ENCODE measurements around the gene B9D1.
A peak's percentile ranks its signal among the peaks of the same experiment; 100 is the strongest.

The B9D1 gene

GRCh38 chr17:19377602-19378415 is 15.3 kb upstream of the B9D1 start:
- peak; percentile 73 to 94 (median 82) for DNase-seq (ENCODE audit: low read depth in 4 of 4, low spot score in 1 of 4)

- DNase-seq (ENCODE audit: low read depth in 4 of 4, low spot score in 1 of 4) = no peak
Observed at GRCh38 chr17:19376811-19377210, 14.3 kb upstream of the B9D1 start.

DNA sequence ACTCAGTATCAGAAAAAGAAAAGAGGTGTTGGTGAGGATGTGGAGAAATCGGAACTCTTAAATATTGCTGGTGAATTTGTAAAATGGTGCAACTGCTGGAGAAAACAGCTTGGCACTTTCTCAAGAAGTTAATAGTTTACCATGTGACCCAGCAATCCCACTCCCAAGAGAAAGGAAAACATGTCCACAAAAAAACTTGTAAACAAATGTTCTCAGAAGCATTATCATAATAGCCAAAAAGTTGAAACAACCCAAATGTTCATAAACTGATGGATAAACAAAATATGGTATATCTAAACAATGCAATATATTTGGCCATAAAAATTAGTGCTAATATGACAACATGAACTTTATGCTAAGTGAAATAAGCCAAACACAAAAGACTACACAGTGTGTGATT is 13.2 kb upstream of the B9D1 start:
- DNase-seq (ENCODE audit: low read depth in 4 of 4, low spot score in 1 of 4) = no peak

GRCh38 chr17:19374136-19374535 is 11.6 kb upstream of the B9D1 start:
- DNase-seq (ENCODE audit: low read depth in 4 of 4, low spot score in 1 of 4) = no peak

GRCh38 chr17:19372866-19373504 is 10.5 kb upstream of the B9D1 start:
- DNase-seq (ENCODE audit: low read depth in 4 of 4, low spot score in 1 of 4) = no peak

GRCh38 chr17:19372439-19372838 is 9.9 kb upstream of the B9D1 start:
- no peak for DNase-seq (ENCODE audit: low read depth in 4 of 4, low spot score in 1 of 4)

DNA sequence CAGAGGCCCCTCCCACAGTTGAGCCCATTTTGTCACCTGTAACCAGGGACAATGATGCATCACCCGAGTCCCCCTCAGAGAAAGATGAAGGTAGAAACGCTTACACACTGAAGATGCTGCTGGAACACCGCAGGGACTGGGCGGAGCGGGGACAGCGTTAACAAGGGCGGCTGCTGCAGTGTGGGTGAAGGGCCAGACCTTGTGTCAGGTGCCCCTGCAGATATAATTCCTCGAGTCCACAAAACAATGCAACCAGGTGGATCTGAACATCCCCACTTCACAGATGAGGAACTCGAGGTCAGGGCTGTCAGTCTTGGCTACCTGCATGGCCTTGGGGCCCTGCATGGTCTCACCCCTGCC is 9.5 kb upstream of the B9D1 start:
- no peak for DNase-seq (ENCODE audit: low read depth in 4 of 4, low spot score in 1 of 4)

- no peak for DNase-seq (ENCODE audit: low read depth in 4 of 4, low spot score in 1 of 4)
Observed at GRCh38 chr17:19371259-19372010, 8.9 kb upstream of the B9D1 start.

DNA sequence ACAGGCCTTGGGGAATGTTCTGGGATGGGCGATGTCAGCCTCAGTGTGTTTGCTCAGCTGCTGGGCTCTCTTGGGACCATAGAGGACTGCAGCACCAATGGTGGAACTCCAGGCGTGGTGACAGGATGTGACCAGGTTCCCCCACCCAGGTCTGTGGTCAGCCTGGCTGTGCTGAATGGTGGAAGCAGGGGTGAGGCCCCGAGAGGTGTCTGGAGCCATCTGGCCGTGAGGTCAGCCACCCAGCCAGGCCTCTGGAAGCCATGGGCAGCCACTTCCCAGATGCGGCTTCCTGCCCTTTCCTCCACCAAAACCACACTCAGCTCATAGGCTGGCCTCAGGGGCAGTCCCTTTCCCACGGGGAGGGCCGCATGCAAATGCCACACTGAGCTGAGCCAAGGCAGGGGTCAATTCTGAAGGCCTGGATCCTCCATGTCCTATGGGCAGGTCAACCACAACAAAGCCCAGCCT is 8.0 kb upstream of the B9D1 start:
- DNase-seq (ENCODE audit: low read depth in 4 of 4, low spot score in 1 of 4) = no peak

DNA sequence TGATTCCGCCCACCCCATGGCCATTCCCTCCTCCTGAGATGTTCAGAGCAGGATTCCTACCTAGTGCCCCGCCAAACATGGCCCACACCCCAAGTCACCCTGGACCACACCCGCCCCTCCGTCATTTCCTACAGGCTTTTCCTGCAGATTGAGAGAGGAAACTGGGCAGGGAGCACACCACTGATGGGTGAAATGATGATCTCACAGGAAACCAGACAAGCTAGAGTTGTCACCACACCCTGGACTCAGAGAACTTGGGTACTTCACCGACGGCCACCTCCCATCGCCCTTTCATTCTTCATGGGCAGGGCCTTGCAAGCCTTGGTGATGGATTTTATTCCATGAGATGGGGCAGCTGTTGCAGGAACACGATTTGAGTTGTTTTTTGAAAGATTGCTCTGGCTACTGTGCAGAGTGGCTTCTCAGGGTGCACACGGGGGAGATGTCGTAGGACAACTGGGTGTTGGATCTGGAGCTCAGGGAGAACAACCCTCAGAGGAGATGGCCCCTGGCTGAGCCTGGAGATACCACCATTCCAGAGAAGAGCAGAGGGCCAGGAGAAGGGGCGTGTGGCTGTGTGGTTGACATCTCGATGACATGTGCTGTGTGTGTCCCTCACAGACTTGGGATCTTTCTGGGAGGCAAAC is 7.4 kb upstream of the B9D1 start:
- no peak for DNase-seq (ENCODE audit: low read depth in 4 of 4, low spot score in 1 of 4)

- no peak for DNase-seq (ENCODE audit: low read depth in 4 of 4, low spot score in 1 of 4)
Observed at GRCh38 chr17:19369107-19369778, 6.7 kb upstream of the B9D1 start.

- no peak for DNase-seq (ENCODE audit: low read depth in 4 of 4, low spot score in 1 of 4)
Observed at GRCh38 chr17:19368229-19368628, 5.7 kb upstream of the B9D1 start.

DNA sequence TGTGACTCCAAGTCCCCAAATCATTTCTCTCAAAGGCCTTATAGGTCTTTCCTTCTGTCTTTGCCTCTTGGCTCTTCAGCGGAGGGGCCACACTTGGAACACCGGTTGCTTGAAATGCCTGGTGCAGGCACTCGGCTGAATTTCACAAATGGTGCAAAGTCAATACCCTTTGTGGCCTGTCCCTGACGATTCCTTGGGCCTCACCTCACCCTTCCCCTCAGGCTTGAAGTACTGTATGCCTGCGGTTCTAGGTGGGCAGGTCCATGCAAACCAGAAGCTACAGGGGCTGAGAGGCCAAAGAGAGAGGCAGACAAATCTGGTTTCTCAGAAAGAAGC is 4.1 kb upstream of the B9D1 start:
- DNase-seq (ENCODE audit: low read depth in 4 of 4, low spot score in 1 of 4) = no peak

GRCh38 chr17:19365833-19366636 is 3.5 kb upstream of the B9D1 start:
- no peak for DNase-seq (ENCODE audit: low read depth in 4 of 4, low spot score in 1 of 4)

DNA sequence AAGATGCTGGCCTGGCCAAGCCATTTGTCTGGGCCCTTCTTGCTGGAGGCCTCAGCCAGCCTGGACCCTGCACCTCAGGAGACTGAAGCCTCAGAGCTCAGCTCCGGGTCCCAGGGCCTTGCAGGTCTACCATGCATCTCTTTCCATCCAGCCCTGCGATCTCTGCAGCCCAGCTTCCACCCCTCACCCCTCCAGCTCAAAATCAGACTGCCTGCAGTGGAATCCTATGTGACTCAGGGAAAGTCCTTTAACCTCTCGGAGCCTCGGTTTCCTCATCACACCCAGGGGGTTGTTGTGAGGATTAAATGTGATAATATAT is 2.9 kb upstream of the B9D1 start:
- DNase-seq (ENCODE audit: low read depth in 4 of 4, low spot score in 1 of 4) = no peak

GRCh38 chr17:19364699-19365498 is 2.4 kb upstream of the B9D1 start:
- no peak for DNase-seq (ENCODE audit: low read depth in 4 of 4, low spot score in 1 of 4)

- DNase-seq (ENCODE audit: low read depth in 4 of 4, low spot score in 1 of 4) = no peak
Observed at GRCh38 chr17:19363460-19364035, 1.0 kb upstream of the B9D1 start.

GRCh38 chr17:19363114-19363438 is 553 bp upstream of the B9D1 start:
- DNase-seq (ENCODE audit: low read depth in 4 of 4, low spot score in 1 of 4) = no peak

DNA sequence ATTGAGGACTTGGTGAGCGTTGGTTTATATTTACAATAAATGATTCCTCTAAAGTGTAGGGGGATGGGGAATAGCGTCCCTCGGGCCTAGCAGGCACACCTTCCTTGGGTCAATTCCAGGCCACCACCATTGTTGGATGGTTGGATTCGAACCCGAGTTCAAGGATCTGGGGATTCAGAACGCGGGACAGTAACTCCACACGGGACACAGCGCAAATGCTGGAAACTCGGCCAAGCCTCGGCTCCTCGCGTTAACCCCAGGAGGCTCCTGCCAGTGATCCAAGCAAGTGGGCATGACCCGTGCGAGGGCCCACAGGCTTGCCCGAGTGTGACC is 613 bp downstream of the B9D1 start:
- DNase-seq (ENCODE audit: low read depth in 4 of 4, low spot score in 1 of 4) = no peak

- no peak for DNase-seq (ENCODE audit: low read depth in 4 of 4, low spot score in 1 of 4)
Observed at GRCh38 chr17:19361326-19361725, 1.2 kb downstream of the B9D1 start.

Data from stimulated activated CD4-positive, alpha-beta T cell treated with anti-CD3 and anti-CD28 coated beads, Interleukin-1b, Interleukin-23, amount 100 ng/mL, for 24 hours (primary cell).